Measurements from ENCODE around the gene P2RY2.

P2RY2 gene

DNA sequence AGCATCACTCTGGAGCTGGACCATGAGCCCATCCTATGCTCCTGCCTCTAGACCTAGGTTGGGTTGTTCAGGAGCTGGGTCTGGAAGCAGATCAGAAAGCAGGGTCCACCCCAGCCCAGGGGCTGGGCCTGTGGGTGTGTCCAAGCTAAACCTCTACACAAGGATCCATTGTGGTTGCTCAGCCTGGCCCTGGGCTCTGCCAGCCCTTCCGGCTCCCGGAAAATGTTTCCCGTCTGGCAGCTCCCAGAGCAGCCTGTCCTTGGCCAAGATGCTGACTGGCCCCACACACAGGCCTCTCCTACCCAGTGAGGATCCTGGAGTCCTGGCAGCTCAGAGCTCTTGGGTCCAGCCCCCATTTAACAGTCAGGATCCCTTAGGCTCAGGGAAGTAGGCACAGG lies 40.7 kb upstream of the P2RY2 start:
- no peak overlapping the region for H3K27ac ChIP-seq (ENCODE audit: low read depth, low read length)

DNA sequence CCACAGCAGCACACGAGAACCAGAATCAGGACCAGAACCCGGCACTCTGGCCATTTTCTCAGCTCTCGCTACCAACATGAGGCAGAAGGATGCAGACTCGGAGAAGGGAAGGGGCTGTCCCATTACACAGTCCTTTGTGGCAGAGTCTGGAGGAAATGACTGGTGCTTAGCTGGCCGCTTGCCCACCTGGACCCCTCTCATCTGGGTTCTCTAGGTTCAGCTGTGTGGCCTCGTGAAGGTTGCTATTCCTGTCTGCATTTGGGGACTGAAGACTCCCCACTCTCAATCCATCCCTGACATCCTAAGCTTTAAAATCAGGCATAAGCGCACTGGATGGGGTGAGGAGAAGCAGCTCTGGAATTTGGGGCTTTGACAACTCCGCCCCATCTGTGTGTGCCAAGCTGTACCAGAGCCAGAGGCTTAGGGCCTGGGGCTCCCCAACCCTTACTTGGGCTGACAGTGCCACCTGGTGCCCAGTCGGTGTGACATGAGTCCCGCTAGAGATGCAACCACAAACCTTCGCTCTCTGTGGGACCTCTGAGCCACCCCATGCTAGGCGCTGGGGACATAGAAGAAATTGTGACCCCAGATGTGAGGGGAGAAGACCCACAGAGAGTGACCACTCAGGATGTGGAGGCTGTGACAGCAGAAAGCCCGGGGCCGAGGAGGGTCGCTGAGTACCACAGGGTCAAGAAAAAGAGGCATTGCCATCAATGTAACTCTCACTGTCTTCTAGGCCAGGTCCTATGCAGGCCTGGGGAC lies 40.1 kb upstream of the P2RY2 start:
- Histone ChIP-seq H3K9ac (ENCODE audit: low read length) (no peak overlapping the region), H3K27me3 (ENCODE audit: control insufficient read depth, insufficient read depth, low read length) (no peaks in the 10 kb centered on the region), H3K4me3 (ENCODE audit: low read depth, low read length) (no peak overlapping the region), H3K36me3 (ENCODE audit: control insufficient read depth, insufficient read depth, low read length) (no peaks in the 10 kb centered on the region), H3K27ac (ENCODE audit: low read depth, low read length) (no peak overlapping the region), H3K9me3 (ENCODE audit: control insufficient read depth, insufficient read depth, low read depth, low read length) (no peaks in the 10 kb centered on the region), H3K4me1 (ENCODE audit: control insufficient read depth, insufficient read depth, low read length) (peaks cover 6% of the 10 kb centered on the region; the same call in 1 of the 2 replicates)

More for the DNA sequence above, 40.7 kb upstream of the P2RY2 start:
- Histone ChIP-seq H3K4me3 (ENCODE audit: low read depth, low read length) (no peak overlapping the region), H3K27me3 (ENCODE audit: control insufficient read depth, insufficient read depth, low read length) (no peaks in the 10 kb centered on the region), H3K9ac (ENCODE audit: low read length) (no peak overlapping the region), H3K36me3 (ENCODE audit: control insufficient read depth, insufficient read depth, low read length) (no peaks in the 10 kb centered on the region), H3K9me3 (ENCODE audit: control insufficient read depth, insufficient read depth, low read depth, low read length) (no peaks in the 10 kb centered on the region), H3K4me1 (ENCODE audit: control insufficient read depth, insufficient read depth, low read length) (peaks cover 7% of the 10 kb centered on the region; the same call in 1 of the 2 replicates)

DNA sequence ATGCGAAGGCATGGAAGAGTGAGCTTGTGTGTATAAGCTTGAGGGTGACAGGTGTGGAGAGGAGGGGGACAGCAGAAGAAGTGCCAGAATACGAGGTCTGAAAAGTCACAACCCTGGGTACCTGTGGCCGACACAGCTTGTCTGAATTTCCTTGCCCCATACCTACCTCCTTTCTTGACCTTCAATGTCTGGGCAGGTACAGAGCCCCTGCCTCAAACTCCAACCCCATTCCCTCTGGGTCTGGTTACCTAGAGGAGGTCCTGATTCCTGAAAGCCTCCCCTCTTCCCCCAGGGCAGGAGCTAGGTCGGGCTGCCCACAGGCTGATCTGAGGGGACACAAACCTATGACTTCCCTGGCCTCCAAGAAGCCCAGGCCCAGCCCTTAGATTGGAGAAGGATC lies 39.4 kb upstream of the P2RY2 start:
- peaks cover 2% of the 10 kb centered on the region; the same call in 1 of the 2 replicates for H3K4me1 ChIP-seq (ENCODE audit: control insufficient read depth, insufficient read depth, low read length)
- no peaks in the 10 kb centered on the region for H3K36me3 ChIP-seq (ENCODE audit: control insufficient read depth, insufficient read depth, low read length)
- H3K9me3 ChIP-seq (ENCODE audit: control insufficient read depth, insufficient read depth, low read depth, low read length), result no peaks in the 10 kb centered on the region
- no peaks in the 10 kb centered on the region for H3K27me3 ChIP-seq (ENCODE audit: control insufficient read depth, insufficient read depth, low read length)
- H3K27ac ChIP-seq (ENCODE audit: low read depth, low read length), result no peak overlapping the region
- no peak overlapping the region for H3K4me3 ChIP-seq (ENCODE audit: low read depth, low read length)
- H3K9ac ChIP-seq (ENCODE audit: low read length), result no peak overlapping the region

DNA sequence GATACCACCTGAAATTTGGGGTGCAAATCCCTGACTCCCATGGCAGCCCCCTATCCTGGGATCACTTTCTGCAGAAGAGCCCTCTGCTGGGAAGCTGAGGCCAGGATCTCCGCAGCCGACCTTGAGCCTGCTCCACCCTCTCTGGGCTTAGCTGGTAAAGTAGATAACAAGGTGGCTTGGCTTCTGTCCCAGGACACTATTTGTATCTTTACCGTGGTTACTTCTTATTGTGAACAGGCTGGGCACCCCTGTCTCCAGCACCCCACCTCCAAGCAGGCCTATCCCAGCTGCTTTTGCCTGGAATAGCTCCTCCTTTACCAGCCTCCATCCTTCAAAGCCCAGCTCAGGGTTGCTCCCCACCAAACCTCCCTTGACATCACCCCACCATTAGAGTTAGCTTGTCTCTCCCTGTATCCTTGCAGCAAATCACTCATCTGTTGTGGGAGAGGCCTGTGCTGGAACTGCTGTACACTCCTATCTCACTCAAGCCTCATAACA lies 35.2 kb upstream of the P2RY2 start:
- Histone ChIP-seq H3K9ac (ENCODE audit: low read length) (no peak overlapping the region), H3K4me3 (ENCODE audit: low read depth, low read length) (no peak overlapping the region), H3K27ac (ENCODE audit: low read depth, low read length) (no peak overlapping the region), H3K9me3 (ENCODE audit: control insufficient read depth, insufficient read depth, low read depth, low read length) (no peaks in the 10 kb centered on the region), H3K36me3 (ENCODE audit: control insufficient read depth, insufficient read depth, low read length) (no peaks in the 10 kb centered on the region), H3K4me1 (ENCODE audit: control insufficient read depth, insufficient read depth, low read length) (peaks cover 2% of the 10 kb centered on the region; the same call in 1 of the 2 replicates), H3K27me3 (ENCODE audit: control insufficient read depth, insufficient read depth, low read length) (no peaks in the 10 kb centered on the region)

DNA sequence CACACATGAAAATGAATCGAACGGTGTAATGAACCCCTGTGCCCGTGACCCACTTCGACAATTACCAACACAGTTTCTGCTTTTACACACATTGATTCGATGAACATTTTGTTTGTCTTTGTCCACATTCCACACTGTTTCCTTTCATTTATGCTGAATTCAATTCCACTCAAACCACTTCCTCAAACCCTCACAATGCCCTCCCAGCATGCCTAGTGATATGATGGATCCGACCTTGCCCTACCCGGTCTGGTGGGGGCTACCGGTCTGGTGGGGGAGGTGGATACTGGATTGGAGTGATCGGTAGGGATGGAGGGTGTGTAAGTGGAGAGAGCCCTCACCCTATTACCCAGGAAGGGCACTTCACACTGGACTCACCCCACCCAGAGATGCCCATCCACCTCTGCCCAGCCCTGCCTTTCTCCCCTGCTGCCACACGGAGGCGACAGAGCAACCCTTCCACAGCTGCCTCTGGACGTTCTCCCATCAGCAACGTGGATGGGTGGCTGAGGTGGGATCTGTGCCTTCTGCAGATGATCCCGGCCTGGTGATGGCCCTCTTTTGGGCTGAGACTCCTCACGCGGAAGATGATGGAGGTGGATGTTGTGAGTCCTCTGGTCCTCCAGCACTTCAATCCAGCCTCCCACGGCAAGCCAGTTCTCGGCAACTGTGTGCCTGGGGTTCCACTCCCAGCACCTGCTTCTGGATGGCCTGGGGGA lies 33.0 kb upstream of the P2RY2 start:
- Histone ChIP-seq H3K4me1 (ENCODE audit: control insufficient read depth, insufficient read depth, low read length) (peaks cover 8% of the 10 kb centered on the region; the same call in 1 of the 2 replicates), H3K4me3 (ENCODE audit: low read depth, low read length) (no peak overlapping the region), H3K27me3 (ENCODE audit: control insufficient read depth, insufficient read depth, low read length) (no peaks in the 10 kb centered on the region), H3K36me3 (ENCODE audit: control insufficient read depth, insufficient read depth, low read length) (no peaks in the 10 kb centered on the region), H3K9ac (ENCODE audit: low read length) (no peak overlapping the region), H3K9me3 (ENCODE audit: control insufficient read depth, insufficient read depth, low read depth, low read length) (no peaks in the 10 kb centered on the region), H3K27ac (ENCODE audit: low read depth, low read length) (no peak overlapping the region)

DNA sequence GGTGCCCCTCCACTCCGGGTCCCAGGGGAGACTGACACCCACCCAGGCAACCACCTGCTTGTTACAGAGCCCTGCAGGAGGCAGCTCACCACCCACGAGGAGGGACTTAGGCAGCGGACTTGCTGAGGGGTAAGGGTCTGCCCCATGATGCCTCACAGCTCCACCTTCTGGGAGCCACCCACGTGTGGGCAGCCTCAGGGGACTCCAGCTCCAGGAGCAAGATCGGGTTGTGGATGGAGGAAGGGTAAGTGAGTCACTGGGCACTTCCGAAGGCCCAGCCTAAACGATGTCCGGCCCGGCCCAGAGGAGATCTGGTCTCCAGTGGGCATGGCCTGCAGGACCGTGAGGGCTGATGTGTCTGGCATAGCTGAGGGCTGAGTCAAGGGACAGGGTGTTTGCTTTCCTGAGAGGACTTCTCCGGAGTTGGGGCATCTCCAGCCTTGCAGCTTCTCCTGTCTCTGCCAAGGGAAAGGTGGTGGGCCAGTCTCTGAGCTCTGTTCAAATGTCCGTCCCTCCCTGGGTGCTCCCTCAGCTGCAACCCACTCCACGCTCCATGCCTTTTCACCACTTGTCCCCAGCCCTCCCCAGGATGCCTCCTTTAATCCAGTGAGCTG lies 32.3 kb upstream of the P2RY2 start:
- Histone ChIP-seq H3K4me1 (ENCODE audit: control insufficient read depth, insufficient read depth, low read length) (peaks cover 8% of the 10 kb centered on the region; the same call in 1 of the 2 replicates), H3K27me3 (ENCODE audit: control insufficient read depth, insufficient read depth, low read length) (no peaks in the 10 kb centered on the region), H3K4me3 (ENCODE audit: low read depth, low read length) (no peak overlapping the region), H3K27ac (ENCODE audit: low read depth, low read length) (no peak overlapping the region), H3K36me3 (ENCODE audit: control insufficient read depth, insufficient read depth, low read length) (no peaks in the 10 kb centered on the region), H3K9me3 (ENCODE audit: control insufficient read depth, insufficient read depth, low read depth, low read length) (no peaks in the 10 kb centered on the region), H3K9ac (ENCODE audit: low read length) (no peak overlapping the region)

DNA sequence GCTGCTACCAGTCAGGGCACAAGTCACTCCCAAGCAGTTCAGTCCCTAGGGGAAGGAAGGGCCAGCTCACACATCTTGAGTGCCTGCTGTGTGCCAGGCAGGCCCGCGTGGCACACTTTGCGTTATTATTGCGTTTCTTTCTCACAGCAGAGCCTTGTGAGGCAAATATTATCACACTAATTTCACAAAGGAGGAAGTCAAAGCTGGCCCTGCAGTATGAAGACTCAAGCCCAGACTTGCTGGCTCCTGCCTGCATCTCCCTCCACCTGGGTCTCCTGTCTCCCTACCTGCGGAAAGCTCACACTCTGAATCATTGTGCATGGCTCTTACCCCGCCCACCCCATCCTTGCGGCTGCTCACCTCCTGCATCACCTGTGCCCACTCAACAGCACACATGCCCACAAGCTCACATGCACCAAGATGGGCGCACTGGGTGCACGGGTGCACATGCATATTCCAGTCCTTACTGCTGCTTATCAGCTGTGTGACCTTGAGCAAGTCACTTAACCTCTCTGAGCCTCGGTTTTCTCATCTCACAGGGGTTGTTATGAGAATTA lies 31.7 kb upstream of the P2RY2 start:
- no peak overlapping the region for H3K4me3 ChIP-seq (ENCODE audit: low read depth, low read length)
- H3K27me3 ChIP-seq (ENCODE audit: control insufficient read depth, insufficient read depth, low read length), result no peaks in the 10 kb centered on the region
- H3K9me3 ChIP-seq (ENCODE audit: control insufficient read depth, insufficient read depth, low read depth, low read length), result no peaks in the 10 kb centered on the region
- no peak overlapping the region for H3K27ac ChIP-seq (ENCODE audit: low read depth, low read length)
- peaks cover 8% of the 10 kb centered on the region; the same call in 1 of the 2 replicates for H3K4me1 ChIP-seq (ENCODE audit: control insufficient read depth, insufficient read depth, low read length)
- no peaks in the 10 kb centered on the region for H3K36me3 ChIP-seq (ENCODE audit: control insufficient read depth, insufficient read depth, low read length)
- H3K9ac ChIP-seq (ENCODE audit: low read length), result no peak overlapping the region

DNA sequence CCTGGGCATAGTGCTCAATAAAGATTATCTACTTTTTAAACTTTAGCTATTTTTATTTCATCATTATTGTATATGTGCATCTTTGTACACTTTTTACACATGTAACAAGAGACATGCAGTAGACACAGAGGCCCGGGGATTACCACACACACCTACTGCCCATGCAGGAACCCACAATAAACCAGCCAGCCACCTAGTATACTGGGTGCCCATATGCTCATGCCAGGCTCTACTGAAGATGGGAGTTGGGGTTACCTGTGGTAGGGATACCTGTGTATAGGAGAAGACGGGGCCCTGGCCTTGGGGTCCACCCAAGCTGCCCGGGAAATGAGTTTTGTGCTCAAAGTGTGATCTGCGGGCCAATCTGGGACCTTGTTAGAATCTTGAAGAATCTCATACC lies 31.2 kb upstream of the P2RY2 start:
- Histone ChIP-seq H3K9ac (ENCODE audit: low read length) (no peak overlapping the region), H3K4me1 (ENCODE audit: control insufficient read depth, insufficient read depth, low read length) (peaks cover 8% of the 10 kb centered on the region; the same call in 1 of the 2 replicates), H3K27ac (ENCODE audit: low read depth, low read length) (no peak overlapping the region), H3K9me3 (ENCODE audit: control insufficient read depth, insufficient read depth, low read depth, low read length) (no peaks in the 10 kb centered on the region), H3K36me3 (ENCODE audit: control insufficient read depth, insufficient read depth, low read length) (no peaks in the 10 kb centered on the region), H3K27me3 (ENCODE audit: control insufficient read depth, insufficient read depth, low read length) (no peaks in the 10 kb centered on the region), H3K4me3 (ENCODE audit: low read depth, low read length) (no peak overlapping the region)

DNA sequence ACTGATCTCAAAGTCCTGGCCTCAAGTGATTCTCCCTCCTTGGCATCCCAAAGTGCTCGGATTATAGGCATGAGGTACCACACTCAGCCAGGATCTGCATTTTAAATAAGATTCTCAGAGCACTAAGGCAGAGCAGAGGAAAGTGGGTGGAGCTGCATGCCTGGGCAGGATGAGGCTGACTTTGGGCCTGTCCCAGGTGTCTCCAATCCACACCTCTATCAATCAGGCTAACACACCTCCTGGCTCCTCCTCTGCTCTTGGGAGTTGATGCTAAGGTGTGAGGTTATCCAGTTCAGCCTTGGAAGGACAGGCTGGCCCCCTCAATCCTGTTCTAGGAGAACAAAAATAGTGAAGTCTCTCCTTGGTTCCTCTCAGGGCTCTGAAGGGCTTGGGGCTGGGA lies 30.2 kb upstream of the P2RY2 start:
- no peaks in the 10 kb centered on the region for H3K27me3 ChIP-seq (ENCODE audit: control insufficient read depth, insufficient read depth, low read length)
- H3K36me3 ChIP-seq (ENCODE audit: control insufficient read depth, insufficient read depth, low read length), result no peaks in the 10 kb centered on the region
- H3K4me1 ChIP-seq (ENCODE audit: control insufficient read depth, insufficient read depth, low read length), result peaks cover 8% of the 10 kb centered on the region; the same call in 1 of the 2 replicates
- no peak overlapping the region for H3K27ac ChIP-seq (ENCODE audit: low read depth, low read length)
- H3K9ac ChIP-seq (ENCODE audit: low read length), result no peak overlapping the region
- no peak overlapping the region for H3K4me3 ChIP-seq (ENCODE audit: low read depth, low read length)
- no peaks in the 10 kb centered on the region for H3K9me3 ChIP-seq (ENCODE audit: control insufficient read depth, insufficient read depth, low read depth, low read length)

DNA sequence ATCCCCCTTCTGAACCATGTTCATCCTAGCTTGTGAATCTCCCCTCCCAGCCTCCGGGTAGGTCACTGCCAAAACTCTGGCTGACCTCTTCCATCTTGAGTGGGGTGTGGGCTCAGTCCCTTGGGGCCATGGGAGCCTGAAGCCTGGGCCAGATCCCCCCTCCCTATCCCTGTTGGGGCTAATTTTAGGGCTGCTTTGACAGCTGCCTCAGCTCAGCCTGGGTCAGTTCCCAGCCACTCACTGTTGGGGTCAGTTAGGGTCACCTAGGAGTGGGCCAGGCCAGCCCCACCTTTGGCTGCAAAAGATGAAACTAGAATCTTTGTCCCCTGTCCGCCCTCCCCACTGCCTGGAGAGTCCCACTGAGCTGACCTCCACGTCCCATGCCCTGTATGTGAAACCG lies 29.8 kb upstream of the P2RY2 start:
- peaks cover 8% of the 10 kb centered on the region; the same call in 1 of the 2 replicates for H3K4me1 ChIP-seq (ENCODE audit: control insufficient read depth, insufficient read depth, low read length)
- no peaks in the 10 kb centered on the region for H3K27me3 ChIP-seq (ENCODE audit: control insufficient read depth, insufficient read depth, low read length)
- no peak overlapping the region for H3K4me3 ChIP-seq (ENCODE audit: low read depth, low read length)
- no peak overlapping the region for H3K9ac ChIP-seq (ENCODE audit: low read length)
- no peaks in the 10 kb centered on the region for H3K9me3 ChIP-seq (ENCODE audit: control insufficient read depth, insufficient read depth, low read depth, low read length)
- H3K36me3 ChIP-seq (ENCODE audit: control insufficient read depth, insufficient read depth, low read length), result no peaks in the 10 kb centered on the region
- no peak overlapping the region for H3K27ac ChIP-seq (ENCODE audit: low read depth, low read length)
